ENCODE measurements around the gene PITX3.

DNA sequence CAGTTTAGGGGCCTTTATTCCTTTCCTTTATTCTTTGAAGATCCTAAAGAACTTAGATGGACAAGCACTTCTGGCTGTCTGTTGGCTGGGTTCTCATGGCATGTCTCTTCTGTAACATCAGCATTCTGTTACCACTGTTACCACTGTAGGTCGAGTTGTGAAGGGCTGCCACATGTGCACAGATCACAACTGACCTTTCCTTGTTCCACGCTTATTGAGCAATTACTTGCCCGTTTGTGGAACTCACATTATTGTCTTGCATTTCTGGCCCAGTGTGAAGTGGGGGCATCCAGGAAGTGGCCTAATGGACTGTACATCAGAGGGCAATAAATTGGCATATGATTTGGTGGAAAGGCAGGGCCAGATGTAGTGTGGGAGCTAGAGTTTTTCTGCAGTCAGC lies 27.7 kb upstream of the PITX3 start:
- TF ChIP-seq ELF2 (CRISPR knock-in tag; IDR thresholded peaks at IDR 0.05), result no peak
- TF ChIP-seq, protein P1, sequence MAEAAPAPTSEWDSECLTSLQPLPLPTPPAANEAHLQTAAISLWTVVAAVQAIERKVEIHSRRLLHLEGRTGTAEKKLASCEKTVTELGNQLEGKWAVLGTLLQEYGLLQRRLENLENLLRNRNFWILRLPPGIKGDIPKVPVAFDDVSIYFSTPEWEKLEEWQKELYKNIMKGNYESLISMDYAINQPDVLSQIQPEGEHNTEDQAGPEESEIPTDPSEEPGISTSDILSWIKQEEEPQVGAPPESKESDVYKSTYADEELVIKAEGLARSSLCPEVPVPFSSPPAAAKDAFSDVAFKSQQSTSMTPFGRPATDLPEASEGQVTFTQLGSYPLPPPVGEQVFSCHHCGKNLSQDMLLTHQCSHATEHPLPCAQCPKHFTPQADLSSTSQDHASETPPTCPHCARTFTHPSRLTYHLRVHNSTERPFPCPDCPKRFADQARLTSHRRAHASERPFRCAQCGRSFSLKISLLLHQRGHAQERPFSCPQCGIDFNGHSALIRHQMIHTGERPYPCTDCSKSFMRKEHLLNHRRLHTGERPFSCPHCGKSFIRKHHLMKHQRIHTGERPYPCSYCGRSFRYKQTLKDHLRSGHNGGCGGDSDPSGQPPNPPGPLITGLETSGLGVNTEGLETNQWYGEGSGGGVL (CRISPR knock-in tag; IDR thresholded peaks at IDR 0.05), result no peak
- no peak for TF ChIP-seq ZNF785 (CRISPR knock-in tag; IDR thresholded peaks at IDR 0.05)
